Measurements from ENCODE around the gene ARRDC1.
"Not testable (repeated sequence)": the region's sequence is repeated elsewhere in the genome, so short reads cannot be mapped to it uniquely, and the experiment has no call there.

The ARRDC1 gene

DNA sequence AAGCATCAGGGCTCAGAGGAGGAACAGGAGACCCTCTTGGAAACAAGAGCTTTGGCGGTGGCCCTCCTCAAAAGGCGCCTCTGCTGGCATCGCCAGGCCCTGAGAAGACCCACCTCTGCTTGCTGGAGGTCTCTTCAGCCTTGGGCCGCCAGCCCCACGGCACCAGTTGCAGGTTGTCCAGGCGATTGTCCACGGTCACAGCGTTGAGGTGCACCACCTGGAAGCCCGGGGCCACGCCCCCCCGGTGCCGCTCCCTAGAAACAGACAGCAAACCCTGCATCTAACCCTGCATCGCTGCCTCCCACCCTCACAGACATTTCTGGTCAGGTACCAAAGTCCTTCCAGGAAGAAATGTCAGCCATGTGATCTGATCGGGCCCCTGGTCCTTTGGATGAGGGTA lies 18.6 kb upstream of the ARRDC1 start:
- DNase-seq: no peak

- no peak for DNase-seq
Observed at GRCh38 chr9:137588311-137588710, 17.2 kb upstream of the ARRDC1 start.

- DNase-seq: no peak
Observed at GRCh38 chr9:137588891-137589290, 16.6 kb upstream of the ARRDC1 start.

DNA sequence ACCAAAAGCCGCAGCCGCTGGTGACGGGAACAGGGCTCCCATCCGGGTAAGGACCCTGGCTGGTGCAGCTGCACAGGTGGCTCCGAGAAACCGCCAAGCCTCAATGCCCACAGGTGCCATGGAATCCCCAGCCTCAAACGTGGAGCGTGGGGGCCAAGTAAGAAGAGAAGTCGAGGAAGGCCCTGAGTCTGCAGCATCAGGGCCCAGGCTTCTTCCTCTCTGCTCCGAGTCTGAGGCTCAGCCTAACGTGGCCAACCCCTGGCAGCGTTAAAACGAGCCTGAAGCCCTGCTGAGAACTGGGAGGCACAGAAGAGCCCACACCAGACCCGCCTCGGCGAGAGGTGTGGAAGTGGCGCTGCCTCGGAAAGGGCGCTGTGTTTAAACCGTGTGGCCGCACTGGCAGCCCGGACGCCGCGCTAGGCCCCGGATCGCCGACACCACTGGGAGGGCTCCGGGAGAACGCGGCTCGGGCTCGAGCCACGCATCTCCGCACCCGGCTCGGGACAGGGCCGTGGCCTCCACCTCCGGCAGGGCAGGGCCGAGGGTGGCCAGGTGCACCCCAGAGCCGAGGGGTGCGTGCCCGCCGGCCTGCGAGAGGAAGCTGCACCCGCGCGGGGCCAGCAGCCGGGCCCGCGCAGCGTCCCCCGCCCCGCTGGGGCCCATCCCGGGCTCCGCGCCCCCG lies 15.9 kb upstream of the ARRDC1 start:
- no peak for DNase-seq

DNA sequence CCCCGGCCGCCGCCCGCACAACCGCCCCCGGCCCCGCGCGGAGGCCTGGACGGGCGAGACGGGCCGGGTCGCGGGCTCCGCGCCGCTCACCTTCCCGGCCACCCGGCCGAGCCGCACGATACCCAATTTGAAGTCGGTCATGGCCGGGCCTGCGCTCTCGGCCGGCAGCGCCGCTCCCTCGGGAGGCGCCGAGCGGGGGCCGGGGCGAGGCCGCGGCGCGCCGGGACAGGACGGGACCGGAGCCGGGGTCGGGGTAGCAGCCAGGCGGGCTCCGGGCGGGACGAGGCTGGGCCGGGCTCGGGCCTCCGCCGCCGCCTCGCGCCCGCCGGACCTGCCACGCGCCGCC lies 15.4 kb upstream of the ARRDC1 start:
- DNase-seq: no peak

DNA sequence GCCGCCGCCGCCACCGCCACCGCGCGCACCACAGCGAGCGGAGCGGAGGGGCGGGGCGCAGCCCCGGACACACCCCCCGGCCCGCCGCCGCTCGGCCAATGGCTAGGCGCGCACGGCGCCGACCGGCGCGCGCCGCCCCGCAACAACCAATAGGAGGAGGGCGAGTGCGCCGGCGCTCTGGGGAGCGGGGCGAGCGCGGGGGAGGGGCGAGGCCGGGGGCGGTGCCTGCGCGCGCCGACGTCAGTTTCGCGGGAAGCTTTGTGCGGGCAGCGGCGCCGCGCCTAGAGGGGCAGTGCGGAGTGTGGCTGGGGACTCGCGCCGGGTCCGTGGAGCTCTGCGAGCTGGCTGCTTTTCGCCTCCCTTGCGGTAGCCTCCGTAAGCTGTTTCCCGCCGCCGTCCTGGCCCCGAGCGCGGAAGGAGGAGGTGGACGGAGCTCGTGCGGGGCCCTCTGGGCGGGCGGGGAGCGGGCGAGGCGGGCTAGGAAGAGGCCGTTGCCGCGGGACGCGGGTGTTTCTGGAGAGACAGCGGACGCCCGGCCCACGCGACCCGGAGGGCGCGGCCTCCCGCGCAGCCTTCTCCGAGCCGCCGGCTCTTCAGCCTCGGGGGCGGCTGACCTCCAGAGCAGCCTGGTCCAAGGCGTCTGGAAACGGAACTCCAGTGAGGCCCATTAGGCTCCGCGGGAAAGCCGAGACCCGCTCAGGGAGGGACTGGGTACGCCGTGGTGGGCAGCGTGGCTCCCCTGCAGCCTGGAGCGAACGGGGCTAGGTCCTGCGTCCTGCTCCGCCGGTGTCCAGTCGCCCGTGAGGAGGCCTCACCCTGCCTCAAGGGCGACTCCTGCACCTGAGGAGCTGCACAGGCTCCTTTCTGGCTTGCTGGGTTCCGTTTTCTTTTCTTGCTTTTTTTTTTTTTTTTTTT lies 14.8 kb upstream of the ARRDC1 start, which contains the start of gene ZMYND19:
Gene ZMYND19, minus strand, starts transcription at position 44 of the 915 bp plus-strand sequence. CDS start 249 bp downstream, outside the sequence.
- DNase-seq: peak; percentile 29

GRCh38 chr9:137592767-137593166 lies 12.7 kb upstream of the ARRDC1 start:
- DNase-seq: no peak

- DNase-seq: no peak
Observed at GRCh38 chr9:137593176-137593575, 12.3 kb upstream of the ARRDC1 start.

DNA sequence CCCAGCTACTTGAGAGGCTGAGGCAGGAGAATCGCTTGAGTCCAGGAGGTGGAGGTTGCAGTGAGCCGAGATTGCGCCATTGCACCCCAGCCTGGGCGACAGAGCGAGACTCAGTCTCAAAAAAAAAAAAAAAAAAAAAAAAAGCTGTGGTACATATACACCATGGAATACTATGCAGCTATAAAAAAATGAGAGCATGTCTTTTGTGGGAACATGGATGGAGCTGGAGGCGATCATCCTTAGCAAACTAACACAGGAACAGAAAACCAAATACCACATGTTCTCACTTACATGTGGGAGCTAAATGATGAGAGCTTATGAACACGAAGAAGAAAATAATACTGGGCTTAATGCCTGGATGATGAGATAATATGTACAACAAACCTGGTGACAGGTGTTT lies 8.9 kb upstream of the ARRDC1 start:
- not testable (repeated sequence) for DNase-seq

DNA sequence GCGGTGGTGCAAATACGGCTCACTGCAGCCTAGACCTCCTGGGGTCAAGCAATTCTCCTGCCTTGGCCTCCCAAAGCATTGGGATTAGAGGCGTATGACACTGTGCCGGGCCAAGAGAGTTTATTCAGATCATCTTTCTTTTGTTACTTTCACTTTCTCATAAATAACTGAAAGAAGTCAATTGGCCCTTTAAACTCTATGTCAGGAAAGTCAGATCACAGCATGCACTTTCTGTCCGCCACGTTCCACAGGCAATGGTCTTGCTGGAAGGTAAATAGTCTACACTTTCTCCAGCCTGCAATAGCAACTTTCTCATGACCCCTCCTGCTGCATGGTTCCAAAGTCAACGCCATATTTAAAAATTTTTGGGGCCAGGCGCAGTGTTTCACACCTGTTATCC lies 6.5 kb upstream of the ARRDC1 start:
- no peak for DNase-seq

GRCh38 chr9:137602661-137603060 lies 2.8 kb upstream of the ARRDC1 start:
- DNase-seq: peak; percentile 2

- no peak for DNase-seq
Observed at GRCh38 chr9:137603879-137604278, 1.6 kb upstream of the ARRDC1 start.

GRCh38 chr9:137604345-137605086 lies 970 bp upstream of the ARRDC1 start:
- no peak for DNase-seq

DNA sequence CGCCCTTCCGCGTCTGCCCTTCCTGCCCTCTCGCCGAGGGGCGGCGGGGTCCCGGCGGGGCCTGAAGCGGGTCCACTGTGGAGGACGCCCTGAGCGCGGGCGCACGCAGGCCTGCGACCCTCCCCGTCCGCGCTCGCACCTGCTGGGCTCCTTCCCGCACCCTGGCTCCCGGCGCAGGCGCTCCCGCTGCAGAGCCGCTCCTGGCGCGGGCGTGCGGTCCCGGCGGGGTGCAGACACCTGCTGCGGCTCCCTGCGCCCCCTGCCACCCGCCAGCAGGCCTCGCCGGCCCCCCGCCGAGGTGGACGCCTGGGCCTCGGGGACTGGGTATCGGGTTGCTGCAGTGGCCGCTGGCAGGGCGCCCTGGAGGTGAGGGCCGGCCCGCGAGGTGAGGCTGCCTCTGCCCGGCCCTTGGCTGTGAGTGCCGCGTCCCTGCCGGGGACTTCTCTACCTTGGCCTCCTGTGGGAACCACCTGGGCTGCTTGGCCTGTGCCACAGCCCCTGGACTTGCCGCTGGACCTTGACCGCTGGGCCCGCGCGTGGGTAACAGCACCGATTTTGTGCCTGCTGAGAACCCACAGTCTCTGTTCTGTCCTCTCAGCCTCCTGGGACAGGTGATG lies 627 bp downstream of the ARRDC1 start:
- no peak for DNase-seq

- no peak for DNase-seq
Observed at GRCh38 chr9:137606734-137607138, 1.2 kb downstream of the ARRDC1 start.

- no peak for DNase-seq
Observed at GRCh38 chr9:137607141-137607857, 1.8 kb downstream of the ARRDC1 start.

- no peak for DNase-seq
Observed at GRCh38 chr9:137610944-137611343, 5.5 kb downstream of the ARRDC1 start.

DNA sequence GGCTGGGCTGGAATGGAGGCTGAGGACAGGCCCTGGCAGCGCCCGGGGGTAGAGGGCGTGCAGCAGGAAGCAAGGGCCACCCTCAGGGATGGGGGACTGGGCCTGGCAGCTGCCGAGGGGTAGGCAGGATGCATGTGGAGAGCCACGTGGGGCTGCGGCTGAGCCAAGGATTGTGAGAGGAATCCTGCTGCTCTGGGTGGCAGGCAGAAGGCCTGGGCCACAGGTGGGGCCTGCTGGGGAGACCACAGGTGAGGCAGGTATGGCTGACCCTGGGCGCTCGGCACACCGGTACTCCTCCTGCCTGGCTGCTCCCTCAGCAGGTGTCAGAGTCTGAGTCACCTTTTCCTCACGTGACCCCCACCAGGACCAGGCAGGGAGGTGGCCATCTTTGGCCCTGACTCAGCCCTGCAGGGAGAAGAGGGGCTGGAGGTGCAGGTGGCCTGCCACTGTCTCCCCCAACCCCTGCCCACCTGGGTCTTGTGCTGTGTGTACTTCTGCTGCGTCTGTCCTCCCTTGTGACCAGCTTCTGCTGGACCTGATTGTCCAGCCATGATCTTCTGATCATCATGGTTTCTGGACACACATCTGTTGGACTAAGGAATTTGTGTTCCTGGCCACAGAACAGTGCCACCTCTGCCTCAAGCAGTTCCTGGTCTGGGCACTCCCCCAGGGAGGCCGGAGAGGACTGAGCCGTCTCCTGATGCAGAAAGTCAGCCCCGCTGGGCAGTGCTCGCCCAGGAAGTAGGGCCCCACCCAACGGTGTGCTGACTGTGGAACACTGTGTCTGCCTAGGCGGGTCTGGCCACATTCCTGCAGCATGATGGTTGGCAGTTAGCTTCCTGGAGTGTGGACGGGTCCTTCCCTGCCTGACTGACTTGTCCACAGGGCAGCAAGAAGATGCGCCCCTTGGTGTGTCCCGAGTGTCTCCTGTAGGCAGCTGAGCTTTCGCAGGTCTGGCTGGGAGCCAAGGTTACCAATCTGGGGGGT lies 6.4 kb downstream of the ARRDC1 start:
- no peak for DNase-seq

DNA sequence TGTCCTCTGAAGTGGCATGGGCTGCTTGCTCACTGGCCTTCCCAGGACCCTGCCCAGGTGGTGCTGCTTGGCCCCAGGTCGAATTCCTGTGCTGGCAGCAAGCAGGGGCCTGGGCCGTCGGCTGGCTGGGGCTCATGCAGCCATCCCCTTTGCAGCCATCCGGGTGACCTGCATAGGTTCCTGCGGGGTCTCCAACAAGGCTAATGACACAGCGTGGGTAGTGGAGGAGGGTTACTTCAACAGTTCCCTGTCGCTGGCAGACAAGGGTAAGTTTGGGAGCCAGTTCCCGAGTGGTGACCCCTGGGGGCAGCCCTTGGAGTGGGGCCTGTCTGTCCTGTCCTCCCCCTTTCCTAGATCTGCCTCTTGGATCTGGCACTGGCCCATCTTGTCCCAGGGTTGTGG lies 7.3 kb downstream of the ARRDC1 start:
- no peak for DNase-seq

- no peak for DNase-seq
Observed at GRCh38 chr9:137613259-137613658, 7.8 kb downstream of the ARRDC1 start.

Measured in NCI-H524 treated with DMSO at 0.1 percent for 48 hours (cell line).